Trophoblast cell (in vitro differentiated cells and primary cell): Measurements from ENCODE around the gene TMEM240.

Source experiments
- DNase-seq, 2 donors: peaks; one replicate each; pipeline ENCODE4 v3.0.0-alpha.2; 2016
- H2AFZ ChIP-seq: 2 replicates; pipeline ENCODE4 v1.6.1; 2013; ENCODE audit warnings: low read length, moderate library complexity, mild to moderate bottlenecking; ENCODE audit not compliant: insufficient read depth, poor library complexity
- H2AK5ac ChIP-seq: 2 replicates; pipeline ENCODE4 v1.6.1; 2013; ENCODE audit warnings: mild to moderate bottlenecking, low read length
- H2BK120ac ChIP-seq: 2 replicates; pipeline ENCODE4 v1.6.1; 2013; ENCODE audit warnings: low read length, mild to moderate bottlenecking, moderate library complexity; ENCODE audit not compliant: insufficient read depth, poor library complexity
- H2BK12ac ChIP-seq: 2 replicates; pipeline ENCODE4 v1.6.1; 2013; ENCODE audit warnings: mild to moderate bottlenecking, low read length, moderate library complexity
- H2BK5ac ChIP-seq: 2 replicates; pipeline ENCODE4 v1.6.1; 2013; ENCODE audit warnings: low read length, low read depth, moderate library complexity, mild to moderate bottlenecking; ENCODE audit not compliant: poor library complexity
- H3K14ac ChIP-seq: 2 replicates; pipeline ENCODE4 v1.6.1; 2013; ENCODE audit warnings: mild to moderate bottlenecking, low read length
- H3K18ac ChIP-seq: 2 replicates; pipeline ENCODE4 v1.6.1; 2013; ENCODE audit warnings: mild to moderate bottlenecking, low read length
- H3K23ac ChIP-seq: 2 replicates; pipeline ENCODE4 v1.6.1; 2013; ENCODE audit warnings: low read length
- H3K27ac ChIP-seq: 2 replicates; pipeline ENCODE4 v1.5.1; 2013; ENCODE audit warnings: low read depth, mild to moderate bottlenecking, inconsistent platforms, low read length, moderate library complexity
- H3K27me3 ChIP-seq: 2 replicates; pipeline ENCODE4 v1.6.1; 2013; ENCODE audit warnings: inconsistent platforms, mild to moderate bottlenecking, low read length, moderate library complexity; ENCODE audit not compliant: insufficient read depth
- H3K36me3 ChIP-seq, 2 experiments: 1 replicate in 1 of 2; 2 replicates in 1 of 2; pipeline ENCODE4 v1.6.1; 2013; ENCODE audit warnings: low read length in 2 of 2, mild to moderate bottlenecking in 2 of 2, moderate library complexity in 1 of 2; ENCODE audit not compliant: insufficient read depth in 2 of 2, control insufficient read depth in 1 of 2
- H3K4ac ChIP-seq: 2 replicates; pipeline ENCODE4 v1.6.1; 2013; ENCODE audit warnings: low read depth, mild to moderate bottlenecking, low read length, moderate library complexity
- H3K4me1 ChIP-seq, 2 experiments: 1 replicate in 1 of 2; 2 replicates in 1 of 2; pipeline ENCODE4 v1.6.1; 2013; ENCODE audit warnings: low read length in 2 of 2, mild to moderate bottlenecking in 2 of 2, moderate library complexity in 1 of 2; ENCODE audit not compliant: insufficient read depth in 2 of 2, control insufficient read depth in 1 of 2
- H3K4me2 ChIP-seq: 2 replicates; pipeline ENCODE4 v1.6.1; 2013; ENCODE audit warnings: inconsistent platforms, mild to moderate bottlenecking, low read length, moderate library complexity
- H3K4me3 ChIP-seq: 2 replicates; pipeline ENCODE4 v1.5.1; 2013; ENCODE audit warnings: mild to moderate bottlenecking, low read depth, low read length, inconsistent platforms
- H3K79me1 ChIP-seq: one replicate; pipeline ENCODE4 v1.6.1; 2013; ENCODE audit warnings: low read length
- H3K79me2 ChIP-seq: 2 replicates; pipeline ENCODE4 v1.6.1; 2013; ENCODE audit warnings: low read length, mild to moderate bottlenecking; ENCODE audit not compliant: control insufficient read depth, insufficient read depth, poor library complexity
- H3K9ac ChIP-seq: 2 replicates; pipeline ENCODE4 v1.6.1; 2013; ENCODE audit warnings: mild to moderate bottlenecking, low read length
- H3K9me3 ChIP-seq: 2 replicates; pipeline ENCODE4 v1.6.1; 2013; ENCODE audit warnings: low read depth, mild to moderate bottlenecking, control low read depth, inconsistent platforms, low read length; ENCODE audit not compliant: insufficient read depth
- H4K12ac ChIP-seq: 2 replicates; pipeline ENCODE4 v1.6.1; 2013; ENCODE audit warnings: low read depth, mild to moderate bottlenecking, low read length, moderate library complexity
- H4K8ac ChIP-seq: 2 replicates; pipeline ENCODE4 v1.6.1; 2013; ENCODE audit warnings: low read depth, mild to moderate bottlenecking, low read length, moderate library complexity
- H4K91ac ChIP-seq: one replicate; pipeline ENCODE4 v1.6.1; 2013; ENCODE audit warnings: low read depth, mild to moderate bottlenecking, low read length, moderate library complexity
- WGBS: extraction: QIAGEN DNeasy Blood & Tissue Kit; methylation state at CpG from one replicate; pipeline ENCODE4 v1.1.7; 2013; ENCODE audit warnings: missing lambda C conversion rate; ENCODE audit not compliant: insufficient read length, insufficient coverage; ENCODE audit errors: extremely low coverage; 5-methylcytosine and 5-hydroxymethylcytosine counted together

TMEM240 gene

GRCh38 chr1:1537626-1538250 lies 2.7 kb downstream of the TMEM240 start:
- no peak for DNase-seq
- no peak overlapping the region for H2AK5ac ChIP-seq
- H4K8ac ChIP-seq, result no peak overlapping the region
- H2BK120ac ChIP-seq, result no peak overlapping the region
- H3K36me3 ChIP-seq, result peaks cover 33 to 42% of the 10 kb centered on the region in 2 experiments
- no peaks in the 10 kb centered on the region for H3K79me1 ChIP-seq
- WGBS, result no CpG with 5 or more reads among the region's 32 CpGs
- no peak overlapping the region for H3K4ac ChIP-seq
- H2BK5ac ChIP-seq, result no peak overlapping the region
- peaks cover 7 to 13% of the 10 kb centered on the region in 2 experiments for H3K4me1 ChIP-seq
- H3K4me2 ChIP-seq, result no peak overlapping the region
- H3K4me3 ChIP-seq, result no peak overlapping the region
- no peak overlapping the region for H3K9ac ChIP-seq
- H3K14ac ChIP-seq, result no peak overlapping the region
- no peaks in the 10 kb centered on the region for H3K9me3 ChIP-seq
- H3K23ac ChIP-seq, result no peak overlapping the region
- H2AFZ ChIP-seq, result no peak overlapping the region
- H4K12ac ChIP-seq, result no peak overlapping the region
- no peak overlapping the region for H2BK12ac ChIP-seq
- no peak overlapping the region for H3K27ac ChIP-seq
- H4K91ac ChIP-seq, result no peak overlapping the region
- no peaks in the 10 kb centered on the region for H3K79me2 ChIP-seq
- H3K18ac ChIP-seq, result no peak overlapping the region
- H3K27me3 ChIP-seq, result no peaks in the 10 kb centered on the region

GRCh38 chr1:1536938-1537546 lies 3.4 kb downstream of the TMEM240 start:
- H4K91ac ChIP-seq, result no peak overlapping the region
- H4K8ac ChIP-seq, result no peak overlapping the region
- no peak overlapping the region for H3K14ac ChIP-seq
- no peak overlapping the region for H2BK120ac ChIP-seq
- H3K4me1 ChIP-seq, result peaks cover 7 to 13% of the 10 kb centered on the region in 2 experiments
- no peaks in the 10 kb centered on the region for H3K79me1 ChIP-seq
- no peak overlapping the region for H3K4me3 ChIP-seq
- no peak for DNase-seq
- H3K9ac ChIP-seq, result no peak overlapping the region
- no peak overlapping the region for H3K27ac ChIP-seq
- H3K36me3 ChIP-seq, result peaks cover 31 to 40% of the 10 kb centered on the region in 2 experiments
- H2AFZ ChIP-seq, result no peak overlapping the region
- no peaks in the 10 kb centered on the region for H3K79me2 ChIP-seq
- WGBS, result no CpG with 5 or more reads among the region's 15 CpGs
- no peak overlapping the region for H2AK5ac ChIP-seq
- H3K18ac ChIP-seq, result no peak overlapping the region
- no peak overlapping the region for H2BK5ac ChIP-seq
- H4K12ac ChIP-seq, result no peak overlapping the region
- H3K27me3 ChIP-seq, result no peaks in the 10 kb centered on the region
- H3K4ac ChIP-seq, result no peak overlapping the region
- no peaks in the 10 kb centered on the region for H3K9me3 ChIP-seq
- H3K23ac ChIP-seq, result no peak overlapping the region
- no peak overlapping the region for H2BK12ac ChIP-seq
- no peak overlapping the region for H3K4me2 ChIP-seq

- Histone ChIP-seq H3K27ac (no peak overlapping the region), H3K9me3 (no peaks in the 10 kb centered on the region), H3K36me3 (peaks cover 25 to 33% of the 10 kb centered on the region in 2 experiments), H4K91ac (no peak overlapping the region), H2BK5ac (no peak overlapping the region), H2BK12ac (no peak overlapping the region), H3K4ac (no peak overlapping the region), H2AK5ac (no peak overlapping the region), H3K4me3 (no peak overlapping the region), H3K9ac (no peak overlapping the region), H4K8ac (no peak overlapping the region), H3K79me1 (no peaks in the 10 kb centered on the region), H4K12ac (no peak overlapping the region), H2AFZ (no peak overlapping the region), H3K23ac (no peak overlapping the region), H3K4me2 (no peak overlapping the region), H3K79me2 (no peaks in the 10 kb centered on the region), H3K14ac (no peak overlapping the region), H3K4me1 (peaks cover 7 to 13% of the 10 kb centered on the region in 2 experiments), H2BK120ac (no peak overlapping the region), H3K27me3 (no peaks in the 10 kb centered on the region), H3K18ac (no peak overlapping the region)
- no CpG with 5 or more reads among the region's 48 CpGs for WGBS
- DNase-seq, result no peak
Observed at GRCh38 chr1:1536019-1536937, 4.1 kb downstream of the TMEM240 start.

- H2AFZ ChIP-seq, result no peak overlapping the region
- H3K79me2 ChIP-seq, result no peaks in the 10 kb centered on the region
- H3K79me1 ChIP-seq, result no peaks in the 10 kb centered on the region
- no peak overlapping the region for H2AK5ac ChIP-seq
- DNase-seq, result no peak
- no peak overlapping the region for H2BK12ac ChIP-seq
- H3K4me2 ChIP-seq, result no peak overlapping the region
- no peak overlapping the region for H2BK5ac ChIP-seq
- H3K18ac ChIP-seq, result no peak overlapping the region
- no peak overlapping the region for H3K4ac ChIP-seq
- no peak overlapping the region for H3K9ac ChIP-seq
- H3K9me3 ChIP-seq, result peaks cover 2% of the 10 kb centered on the region
- H3K36me3 ChIP-seq, result peaks cover 19 to 28% of the 10 kb centered on the region in 2 experiments
- H3K27ac ChIP-seq, result no peak overlapping the region
- no peak overlapping the region for H3K14ac ChIP-seq
- H4K8ac ChIP-seq, result no peak overlapping the region
- no peak overlapping the region for H4K12ac ChIP-seq
- no peak overlapping the region for H2BK120ac ChIP-seq
- no peak overlapping the region for H3K4me3 ChIP-seq
- H3K23ac ChIP-seq, result no peak overlapping the region
- no CpG with 5 or more reads among the region's 66 CpGs for WGBS
- H3K27me3 ChIP-seq, result no peaks in the 10 kb centered on the region
- H3K4me1 ChIP-seq, result peaks cover 3 to 7% of the 10 kb centered on the region in 2 experiments
- no peak overlapping the region for H4K91ac ChIP-seq
Observed at GRCh38 chr1:1535201-1536018, 5.0 kb downstream of the TMEM240 start.
